K562 (cell line): ENCODE measurements around the gene TSSK6. TPM values are rescaled to one million over a fixed set of nuclear protein-coding genes. Genes with fewer than 3 reads are reported as not detected.

Source experiments
- ARID1B ChIP-seq: fragments of 450-650 bp; IDR thresholded peaks from 2 replicates; pipeline ENCODE4 v1.6.1; 2016; ENCODE audit warnings: antibody characterized with exemption, mild to moderate bottlenecking, inconsistent platforms
- ARNT ChIP-seq, 2 experiments: fragments of 450-650 bp; IDR thresholded peaks; 2 replicates each; pipeline ENCODE4 v1.6.1; 2016; ENCODE audit warnings: mild to moderate bottlenecking in 1 of 2
- ATF7 ChIP-seq: fragments of 450-650 bp; IDR thresholded peaks from 2 replicates; pipeline ENCODE4 v1.7.1; 2014; ENCODE audit warnings: mild to moderate bottlenecking, moderate library complexity
- CBX3 ChIP-seq, 2 experiments: IDR thresholded peaks; 1 replicate in 1 of 2; 2 replicates in 1 of 2; pipeline ENCODE4 v1.6.1; 2012; ENCODE audit warnings: inconsistent platforms in 2 of 2, low read length in 2 of 2, borderline replicate concordance in 1 of 2, control low read depth in 1 of 2
- DACH1 ChIP-seq: fragments of 450-650 bp; IDR thresholded peaks from 2 replicates; pipeline ENCODE4 v1.6.1; 2018; ENCODE audit not compliant: partially characterized antibody
- EP400 ChIP-seq: fragments of 450-650 bp; IDR thresholded peaks from 2 replicates; pipeline ENCODE4 v1.6.1; 2017; ENCODE audit warnings: antibody characterized with exemption, mild to moderate bottlenecking, moderate library complexity
- HDAC1 ChIP-seq, 2 experiments: fragments of 450-650 bp; IDR thresholded peaks; 2 replicates each; pipeline ENCODE4 v1.6.1; 2016 to 2017; ENCODE audit warnings: inconsistent platforms in 1 of 2, mild to moderate bottlenecking in 1 of 2, moderate library complexity in 1 of 2
- HLTF ChIP-seq: fragments of 450-650 bp; IDR thresholded peaks from 2 replicates; pipeline ENCODE4 v1.6.1; 2016
- ILF3 ChIP-seq: fragments of 450-650 bp; IDR thresholded peaks from 2 replicates; pipeline ENCODE4 v1.6.1; 2018; ENCODE audit warnings: antibody characterized with exemption, mild to moderate bottlenecking, moderate library complexity, borderline replicate concordance
- MAFG ChIP-seq: fragments of 450-650 bp; conservative IDR thresholded peaks from 2 replicates; pipeline ENCODE4 v1.6.1; 2016; ENCODE audit warnings: missing genetic modification characterization, missing compliant biosample characterization
- NBN ChIP-seq: fragments of 450-650 bp; IDR thresholded peaks from 2 replicates; pipeline ENCODE4 v1.6.1; 2016; ENCODE audit warnings: low read depth, mild to moderate bottlenecking
- NFE2 ChIP-seq: IDR thresholded peaks from 2 replicates; pipeline ENCODE4 v1.6.1; 2014; ENCODE audit warnings: antibody characterized with exemption, low read depth
- PML ChIP-seq: IDR thresholded peaks from 2 replicates; pipeline ENCODE4 v1.6.1; 2012; ENCODE audit warnings: low read length, inconsistent platforms
- RAD21 ChIP-seq, 2 experiments: fragments of 250-450 bp in 1 of 2; fragments of 450-650 bp in 1 of 2; sonication (Bioruptor Pico) in 1 of 2; formaldehyde crosslinking in 1 of 2; IDR thresholded peaks in 1 of 2; conservative IDR thresholded peaks in 1 of 2; 2 replicates each; pipeline versions ENCODE4 v1.4.0 to v1.8.0; 2020 to 2022; ENCODE audit warnings: mild to moderate bottlenecking in 2 of 2, moderate library complexity in 1 of 2
- THRAP3 ChIP-seq: fragments of 450-650 bp; IDR thresholded peaks from 2 replicates; pipeline ENCODE4 v1.6.1; 2016; ENCODE audit warnings: mild to moderate bottlenecking, inconsistent platforms, borderline replicate concordance
- TRIM24 ChIP-seq, 2 experiments: fragments of 450-650 bp; IDR thresholded peaks; 2 replicates each; pipeline ENCODE4 v1.6.1; 2016
- TRIM28 ChIP-seq: fragments of 450-650 bp; IDR thresholded peaks from 2 replicates; pipeline ENCODE4 v1.6.1; 2017
- ZBTB7A ChIP-seq: IDR thresholded peaks from 2 replicates; pipeline ENCODE4 v1.6.1; 2011; ENCODE audit warnings: low read depth, mild to moderate bottlenecking, low read length, moderate library complexity, borderline replicate concordance; ENCODE audit not compliant: control insufficient read depth
- ZNF263 ChIP-seq: sonication (generic); formaldehyde crosslinking; IDR thresholded peaks from 2 replicates; pipeline ENCODE4 v1.8.0; 2022; ENCODE audit warnings: mild to moderate bottlenecking, missing genetic modification reagents, borderline replicate concordance
- polyA plus RNA-seq, 8 experiments: library from polyadenylated mRNA; depleted of rRNA in 4 of 8; stranded (reverse) in 5 of 8; unstranded in 3 of 8; fragments of >200 nt; fragmentation: Nextera tagmentation in 2 of 8; fragmentation: Illumina TruSeq in 1 of 8; extraction: Ambion mirVana in 2 of 8; extraction: Trizol in 1 of 8; gene quantifications; 2 replicates each; pipeline versions ENCODE4 v1.2.1 to v1.2.3, GENCODE V29; 2011 to 2014; ENCODE audit warnings: inconsistent platforms in 1 of 8, missing spikeins in 1 of 8
- total RNA-seq, 7 experiments: library from RNA; depleted of rRNA in 6 of 7; stranded (reverse); fragments of >200 nt in 6 of 7; fragmentation: Illumina TruSeq in 2 of 7; extraction: Trizol in 2 of 7; gene quantifications; 2 replicates each; pipeline versions ENCODE4 v1.2.1 to v1.2.3, GENCODE V29; 2011 to 2021; ENCODE audit warnings: low replicate concordance in 1 of 7
- TF ChIP-seq, protein P1 (sequence below): IDR thresholded peaks from 3 replicates; pipeline ENCODE4 v1.6.1; 2011; ENCODE audit warnings: borderline replicate concordance, mild to moderate bottlenecking; ENCODE audit not compliant: insufficient read length, insufficient read depth
- TF ChIP-seq, protein P2 (sequence below), 2 experiments: IDR thresholded peaks in 1 of 2; conservative IDR thresholded peaks in 1 of 2; 2 replicates each; pipeline ENCODE4 v1.6.1; 2016; ENCODE audit warnings: low read depth in 2 of 2, mild to moderate bottlenecking in 1 of 2, missing compliant biosample characterization in 1 of 2, missing genetic modification characterization in 1 of 2, moderate library complexity in 1 of 2
- TF ChIP-seq, protein P3 (sequence below): fragments of 450-650 bp; IDR thresholded peaks from 2 replicates; pipeline ENCODE4 v1.7.1; 2018; ENCODE audit warnings: mild to moderate bottlenecking, low read depth; ENCODE audit not compliant: partially characterized antibody

TSSK6 gene
- total and polyA plus RNA-seq, 9 of the 15 experiments (the other 6 are each of a cell fraction or from before 2014, with no cell fraction given): 0.21 to 2.6 (median 1.5) TPM; not detected in 3

DNA sequence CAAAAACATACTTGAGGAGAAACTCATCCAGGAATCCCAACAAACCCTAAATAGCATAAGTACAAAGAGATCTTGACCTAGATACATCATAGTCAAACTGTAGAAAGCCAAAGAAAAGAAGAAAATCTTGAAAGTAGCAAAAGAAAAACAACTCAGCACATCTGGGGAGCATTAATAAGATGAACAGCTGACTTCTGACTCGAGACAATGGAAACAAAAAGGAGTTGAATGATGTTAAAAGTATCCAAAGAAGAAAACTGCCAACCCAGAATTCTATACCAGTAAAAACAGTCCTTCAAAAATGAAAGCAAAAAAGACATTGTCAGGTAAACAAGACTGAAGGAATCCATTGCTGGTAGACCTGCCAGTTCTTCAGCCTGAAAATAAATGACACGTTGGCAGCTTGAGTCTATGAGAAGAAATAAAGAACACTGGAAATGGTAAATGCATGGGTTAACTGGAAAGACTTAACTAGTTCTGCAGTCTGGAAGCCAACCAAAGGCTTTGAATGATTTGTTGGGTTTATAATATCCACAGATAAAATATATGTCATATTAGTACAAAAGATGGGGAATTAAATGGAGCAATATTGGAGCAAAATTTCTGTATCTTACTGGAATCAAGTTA is 46.8 kb downstream of the TSSK6 start (continued):
- TF ChIP-seq, protein P1, sequence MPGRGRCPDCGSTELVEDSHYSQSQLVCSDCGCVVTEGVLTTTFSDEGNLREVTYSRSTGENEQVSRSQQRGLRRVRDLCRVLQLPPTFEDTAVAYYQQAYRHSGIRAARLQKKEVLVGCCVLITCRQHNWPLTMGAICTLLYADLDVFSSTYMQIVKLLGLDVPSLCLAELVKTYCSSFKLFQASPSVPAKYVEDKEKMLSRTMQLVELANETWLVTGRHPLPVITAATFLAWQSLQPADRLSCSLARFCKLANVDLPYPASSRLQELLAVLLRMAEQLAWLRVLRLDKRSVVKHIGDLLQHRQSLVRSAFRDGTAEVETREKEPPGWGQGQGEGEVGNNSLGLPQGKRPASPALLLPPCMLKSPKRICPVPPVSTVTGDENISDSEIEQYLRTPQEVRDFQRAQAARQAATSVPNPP: no peak
- TF ChIP-seq, protein P2, sequence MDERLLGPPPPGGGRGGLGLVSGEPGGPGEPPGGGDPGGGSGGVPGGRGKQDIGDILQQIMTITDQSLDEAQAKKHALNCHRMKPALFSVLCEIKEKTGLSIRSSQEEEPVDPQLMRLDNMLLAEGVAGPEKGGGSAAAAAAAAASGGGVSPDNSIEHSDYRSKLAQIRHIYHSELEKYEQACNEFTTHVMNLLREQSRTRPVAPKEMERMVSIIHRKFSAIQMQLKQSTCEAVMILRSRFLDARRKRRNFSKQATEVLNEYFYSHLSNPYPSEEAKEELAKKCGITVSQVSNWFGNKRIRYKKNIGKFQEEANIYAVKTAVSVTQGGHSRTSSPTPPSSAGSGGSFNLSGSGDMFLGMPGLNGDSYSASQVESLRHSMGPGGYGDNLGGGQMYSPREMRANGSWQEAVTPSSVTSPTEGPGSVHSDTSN (CRISPR knock-in tag; IDR thresholded peaks at IDR 0.05; ENCODE audit: low read depth): no peak
- TF ChIP-seq, protein P2 (tag; conservative IDR thresholded peaks at IDR 0.05; ENCODE audit: low read depth): 0 out of 2 replicates have a peak, but pooled peaks have one; percentile 7
- TF ChIP-seq DACH1: peak; percentile 44
- 0 out of 2 replicates have a peak, but pooled peaks have one; percentile 25 for TF ChIP-seq PML
- peak; percentile 32; the same call in 1 of the 2 replicates for TF ChIP-seq EP400
- TF ChIP-seq TRIM24 (IDR thresholded peaks at IDR 0.05): peak; percentile 64 to 85; a peak in 3 of 4 replicates
- 0 out of 4 replicates have a peak, but pooled peaks of 1 of the 2 experiments have one; percentile 10 for TF ChIP-seq RAD21 (CRISPR knock-in tag; conservative IDR thresholded peaks at IDR 0.05 in 1 of 2, IDR thresholded peaks at IDR 0.05 in 1 of 2)
- peak; percentile 49 for TF ChIP-seq MAFG
- TF ChIP-seq HDAC1 (IDR thresholded peaks at IDR 0.05): peak; percentile 30 to 64; a peak in 1 of 4 replicates
- 0 out of 2 replicates have a peak, but pooled peaks have one; percentile 54 for TF ChIP-seq THRAP3
- TF ChIP-seq CBX3 (IDR thresholded peaks at IDR 0.05; ENCODE audit: borderline replicate concordance in 1 of 2, low read length in 2 of 2): peak in 1 of 2 experiments; percentile 98; a peak in 2 of 3 replicates
- 0 out of 2 replicates have a peak, but pooled peaks have one; percentile 4 for TF ChIP-seq NFE2
- no peak for TF ChIP-seq ZBTB7A
- peak; percentile 58; the same call in 1 of the 2 replicates for TF ChIP-seq NBN
- no peak for TF ChIP-seq ILF3
- TF ChIP-seq ARNT (IDR thresholded peaks at IDR 0.05): 0 out of 4 replicates have a peak, but pooled peaks of 1 of the 2 experiments have one; percentile 31
- TF ChIP-seq HLTF: 0 out of 2 replicates have a peak, but pooled peaks have one; percentile 22
- no peak for TF ChIP-seq ARID1B
- peak; percentile 99 for TF ChIP-seq TRIM28
- TF ChIP-seq, protein P3, sequence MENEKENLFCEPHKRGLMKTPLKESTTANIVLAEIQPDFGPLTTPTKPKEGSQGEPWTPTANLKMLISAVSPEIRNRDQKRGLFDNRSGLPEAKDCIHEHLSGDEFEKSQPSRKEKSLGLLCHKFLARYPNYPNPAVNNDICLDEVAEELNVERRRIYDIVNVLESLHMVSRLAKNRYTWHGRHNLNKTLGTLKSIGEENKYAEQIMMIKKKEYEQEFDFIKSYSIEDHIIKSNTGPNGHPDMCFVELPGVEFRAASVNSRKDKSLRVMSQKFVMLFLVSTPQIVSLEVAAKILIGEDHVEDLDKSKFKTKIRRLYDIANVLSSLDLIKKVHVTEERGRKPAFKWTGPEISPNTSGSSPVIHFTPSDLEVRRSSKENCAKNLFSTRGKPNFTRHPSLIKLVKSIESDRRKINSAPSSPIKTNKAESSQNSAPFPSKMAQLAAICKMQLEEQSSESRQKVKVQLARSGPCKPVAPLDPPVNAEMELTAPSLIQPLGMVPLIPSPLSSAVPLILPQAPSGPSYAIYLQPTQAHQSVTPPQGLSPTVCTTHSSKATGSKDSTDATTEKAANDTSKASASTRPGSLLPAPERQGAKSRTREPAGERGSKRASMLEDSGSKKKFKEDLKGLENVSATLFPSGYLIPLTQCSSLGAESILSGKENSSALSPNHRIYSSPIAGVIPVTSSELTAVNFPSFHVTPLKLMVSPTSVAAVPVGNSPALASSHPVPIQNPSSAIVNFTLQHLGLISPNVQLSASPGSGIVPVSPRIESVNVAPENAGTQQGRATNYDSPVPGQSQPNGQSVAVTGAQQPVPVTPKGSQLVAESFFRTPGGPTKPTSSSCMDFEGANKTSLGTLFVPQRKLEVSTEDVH: peak; percentile 20
- TF ChIP-seq ZNF263 (CRISPR knock-in tag): no peak
- 0 out of 2 replicates have a peak, but pooled peaks have one; percentile 14 for TF ChIP-seq ATF7
